SJSA1 (cell line): ENCODE results near the gene NR2C2AP. TPM values are rescaled to one million over a fixed set of nuclear protein-coding genes. Genes with fewer than 3 reads are reported as not detected.

Experiments used
- DNase-seq, 2 experiments: peaks; one replicate each; pipeline ENCODE4 v3.0.0-alpha.2; 2015 to 2020; ENCODE audit warnings: low spot score in 2 of 2, low read depth in 1 of 2
- H3K27ac ChIP-seq: fragments of 250-450 bp; sonication (Bioruptor Pico); 2 replicates; pipeline ENCODE4 v1.5.1; 2020; ENCODE audit warnings: mild to moderate bottlenecking, moderate library complexity
- H3K27me3 ChIP-seq: fragments of 250-450 bp; sonication (Bioruptor Pico); replicated peaks from 2 replicates; pipeline ENCODE4 v1.5.1; 2020; ENCODE audit warnings: mild to moderate bottlenecking, moderate library complexity
- H3K36me3 ChIP-seq: fragments of 250-450 bp; sonication (Bioruptor Pico); 2 replicates; pipeline ENCODE4 v1.5.1; 2020; ENCODE audit warnings: mild to moderate bottlenecking
- H3K4me1 ChIP-seq: fragments of 250-450 bp; sonication (Bioruptor Pico); replicated peaks from 2 replicates; pipeline ENCODE4 v1.6.1; 2021; ENCODE audit warnings: mild to moderate bottlenecking
- H3K4me3 ChIP-seq: fragments of 250-450 bp; sonication (Bioruptor Pico); 2 replicates; pipeline ENCODE4 v1.5.1; 2020; ENCODE audit warnings: mild to moderate bottlenecking
- H3K9me3 ChIP-seq: fragments of 250-450 bp; sonication (Bioruptor Pico); replicated peaks from 2 replicates; pipeline ENCODE4 v1.5.1; 2020; ENCODE audit warnings: mild to moderate bottlenecking
- total RNA-seq: library from RNA; depleted of rRNA; stranded (reverse); fragments of >200 nt; shearing (Covaris generic); gene quantifications from 2 replicates; pipeline ENCODE4 v1.2.3, GENCODE V29; 2014; rRNA removed

Gene NR2C2AP
- total RNA-seq, result 29.2 and 29.5 TPM in 2 replicates

- Histone ChIP-seq H3K27ac (peak within 1 kb of the TSS; percentile 56), H3K9me3 (no peaks in the 10 kb centered on the region), H3K27me3 (peaks cover 17% of the 10 kb centered on the region; the same call in 1 of the 2 replicates), H3K4me3 (peak within 1 kb of the TSS; percentile 51), H3K36me3 (peaks cover 29% of the 10 kb centered on the region), H3K4me1 (peaks cover 14% of the 10 kb centered on the region)
- DNase-seq, result peak; percentile 85 to 91
Observed at GRCh38 chr19:19203012-19203856, at the start of gene NR2C2AP. Gene NR2C2AP, minus strand, starts transcription at chr19:19203414. Its CDS starts 354 bp downstream, at chr19:19203060.

GRCh38 chr19:19250196-19250801 is 47.1 kb upstream of the NR2C2AP start:
- no peak overlapping the region for H3K4me3 ChIP-seq
- DNase-seq, result no peak
- H3K27me3 ChIP-seq, result peaks cover 39% of the 10 kb centered on the region
- no peak overlapping the region for H3K27ac ChIP-seq
- H3K36me3 ChIP-seq, result no peaks in the 10 kb centered on the region
- H3K4me1 ChIP-seq, result no peaks in the 10 kb centered on the region
- no peaks in the 10 kb centered on the region for H3K9me3 ChIP-seq

GRCh38 chr19:19240476-19240875 is 37.3 kb upstream of the NR2C2AP start:
- H3K27me3 ChIP-seq, result no peaks in the 10 kb centered on the region; the same call in 1 of the 2 replicates
- H3K4me3 ChIP-seq, result no peak overlapping the region
- DNase-seq, result no peak
- H3K9me3 ChIP-seq, result peaks cover 8% of the 10 kb centered on the region
- H3K27ac ChIP-seq, result no peak overlapping the region
- no peaks in the 10 kb centered on the region for H3K36me3 ChIP-seq
- H3K4me1 ChIP-seq, result no peaks in the 10 kb centered on the region

- H3K9me3 ChIP-seq, result peaks cover 13% of the 10 kb centered on the region
- H3K4me1 ChIP-seq, result no peaks in the 10 kb centered on the region
- no peaks in the 10 kb centered on the region for H3K36me3 ChIP-seq
- no peaks in the 10 kb centered on the region; the same call in 1 of the 2 replicates for H3K27me3 ChIP-seq
- H3K27ac ChIP-seq, result no peak overlapping the region
- no peak overlapping the region for H3K4me3 ChIP-seq
- no peak for DNase-seq
Observed at GRCh38 chr19:19239675-19240074, 36.5 kb upstream of the NR2C2AP start.

- no peaks in the 10 kb centered on the region for H3K36me3 ChIP-seq
- H3K4me1 ChIP-seq, result no peaks in the 10 kb centered on the region
- no peak overlapping the region for H3K27ac ChIP-seq
- H3K4me3 ChIP-seq, result no peak overlapping the region
- no peak for DNase-seq
- H3K27me3 ChIP-seq, result no peaks in the 10 kb centered on the region; the same call in 1 of the 2 replicates
- peaks cover 20% of the 10 kb centered on the region for H3K9me3 ChIP-seq
Observed at GRCh38 chr19:19238126-19238894, 35.1 kb upstream of the NR2C2AP start.

- no peaks in the 10 kb centered on the region for H3K36me3 ChIP-seq
- H3K27me3 ChIP-seq, result peaks cover 8% of the 10 kb centered on the region; the same call in 1 of the 2 replicates
- no peak overlapping the region for H3K27ac ChIP-seq
- no peaks in the 10 kb centered on the region for H3K4me1 ChIP-seq
- no peak for DNase-seq
- no peak overlapping the region for H3K4me3 ChIP-seq
- H3K9me3 ChIP-seq, result peaks cover 20% of the 10 kb centered on the region
Observed at GRCh38 chr19:19236173-19236572, 33.0 kb upstream of the NR2C2AP start.

GRCh38 chr19:19234220-19234816 is 31.1 kb upstream of the NR2C2AP start:
- Histone ChIP-seq H3K27ac (no peak overlapping the region), H3K27me3 (peaks cover 15% of the 10 kb centered on the region), H3K4me1 (no peaks in the 10 kb centered on the region), H3K9me3 (peaks cover 20% of the 10 kb centered on the region), H3K4me3 (no peak overlapping the region), H3K36me3 (no peaks in the 10 kb centered on the region)
- DNase-seq, result no peak

GRCh38 chr19:19232261-19232721 is 29.1 kb upstream of the NR2C2AP start:
- Histone ChIP-seq H3K27me3 (peaks cover 30% of the 10 kb centered on the region), H3K4me3 (no peak overlapping the region), H3K36me3 (no peaks in the 10 kb centered on the region), H3K27ac (no peak overlapping the region), H3K9me3 (peaks cover 20% of the 10 kb centered on the region), H3K4me1 (no peaks in the 10 kb centered on the region)
- no peak for DNase-seq

- peaks cover 32% of the 10 kb centered on the region for H3K27me3 ChIP-seq
- H3K9me3 ChIP-seq, result peaks cover 17% of the 10 kb centered on the region
- no peak overlapping the region for H3K27ac ChIP-seq
- no peak overlapping the region for H3K4me3 ChIP-seq
- H3K36me3 ChIP-seq, result no peaks in the 10 kb centered on the region
- no peak for DNase-seq
- no peaks in the 10 kb centered on the region for H3K4me1 ChIP-seq
Observed at GRCh38 chr19:19230999-19231398, 27.8 kb upstream of the NR2C2AP start.

- Histone ChIP-seq H3K27me3 (peaks cover 33% of the 10 kb centered on the region), H3K4me1 (peaks cover 9% of the 10 kb centered on the region; the same call in 1 of the 2 replicates), H3K27ac (no peak overlapping the region), H3K9me3 (peaks cover 7% of the 10 kb centered on the region), H3K4me3 (no peak overlapping the region), H3K36me3 (no peaks in the 10 kb centered on the region)
- no peak for DNase-seq
Observed at GRCh38 chr19:19229701-19230100, 26.5 kb upstream of the NR2C2AP start.

GRCh38 chr19:19227217-19227616 is 24.0 kb upstream of the NR2C2AP start:
- Histone ChIP-seq H3K36me3 (no peaks in the 10 kb centered on the region), H3K27me3 (peaks cover 40% of the 10 kb centered on the region)

GRCh38 chr19:19226663-19227062 is 23.4 kb upstream of the NR2C2AP start:
- no peak overlapping the region for H3K4me3 ChIP-seq
- H3K27me3 ChIP-seq, result peaks cover 38% of the 10 kb centered on the region
- no peaks in the 10 kb centered on the region for H3K9me3 ChIP-seq
- H3K27ac ChIP-seq, result no peak overlapping the region
- H3K4me1 ChIP-seq, result peaks cover 9% of the 10 kb centered on the region; the same call in 1 of the 2 replicates
- DNase-seq, result no peak
- no peaks in the 10 kb centered on the region for H3K36me3 ChIP-seq

More at GRCh38 chr19:19227217-19227616, 24.0 kb upstream of the NR2C2AP start:
- H3K9me3 ChIP-seq, result no peaks in the 10 kb centered on the region
- no peak for DNase-seq
- no peak overlapping the region for H3K27ac ChIP-seq
- no peak overlapping the region for H3K4me3 ChIP-seq
- peaks cover 9% of the 10 kb centered on the region; the same call in 1 of the 2 replicates for H3K4me1 ChIP-seq

GRCh38 chr19:19226204-19226603 is 23.0 kb upstream of the NR2C2AP start:
- no peaks in the 10 kb centered on the region for H3K36me3 ChIP-seq
- peaks cover 9% of the 10 kb centered on the region; the same call in 1 of the 2 replicates for H3K4me1 ChIP-seq
- DNase-seq, result no peak
- no peak overlapping the region for H3K4me3 ChIP-seq
- H3K27ac ChIP-seq, result no peak overlapping the region
- no peaks in the 10 kb centered on the region for H3K9me3 ChIP-seq
- peaks cover 36% of the 10 kb centered on the region for H3K27me3 ChIP-seq
